DND-41 (cell line): ENCODE data around the gene WDR93.

Experiments used
- CTCF ChIP-seq: IDR thresholded peaks from 2 replicates; pipeline ENCODE4 v1.5.1; 2012; ENCODE audit warnings: borderline replicate concordance, low read length, moderate library complexity, mild to moderate bottlenecking; ENCODE audit not compliant: poor library complexity, severe bottlenecking; ENCODE audit errors: extremely low read depth
- EZH2 ChIP-seq: IDR thresholded peaks from 3 replicates; pipeline ENCODE4 v1.6.1; 2012; ENCODE audit warnings: borderline replicate concordance, low read depth, mild to moderate bottlenecking, moderate library complexity, low read length, inconsistent platforms; ENCODE audit not compliant: severe bottlenecking

GRCh38 chr15:89781891-89782618 is 91.4 kb downstream of the WDR93 start:
- no peak for TF ChIP-seq CTCF
- no peak for TF ChIP-seq EZH2
